SK-N-SH (cell line): Measurements from ENCODE around the gene KMT5C. TPM values are rescaled to one million over a fixed set of nuclear protein-coding genes. Genes with fewer than 3 reads are reported as not detected.

Experiments
- CTCF ChIA-PET: fragments of 300-600, 350-600 bp; formaldehyde crosslinking; extraction: SDS; loops from one replicate; lab custom pipeline; 2021; lab: Yijun Ruan, JAX
- POLR2A ChIA-PET: fragments of 350-600 bp; sonication (Branson Sonifier 250); formaldehyde crosslinking; extraction: SDS; loops from one replicate; lab custom pipeline; 2020; ENCODE audit warnings: antibody characterized with exemption, inconsistent platforms; lab: Yijun Ruan, JAX
- DNase-seq: peaks from one replicate; pipeline ENCODE4 v3.0.0; 2012
- H2AFZ ChIP-seq: fragments of 200-600 bp; sonication (generic); 2 replicates; pipeline ENCODE4 v1.8.1; 2016; ENCODE audit warnings: antibody characterized with exemption, mild to moderate bottlenecking, low read depth
- H3F3A ChIP-seq: fragments of 200-600 bp; sonication (generic); replicated peaks from 2 replicates; pipeline ENCODE3; 2016; ENCODE audit warnings: antibody characterized with exemption, mild to moderate bottlenecking; ENCODE audit not compliant: insufficient read depth
- H3K27ac ChIP-seq, 2 experiments: fragments of 200-500 bp in 1 of 2; fragments of 200-600 bp in 1 of 2; sonication (Bioruptor generic) in 1 of 2; sonication (generic), shearing (Covaris generic) in 1 of 2; 2 replicates each; pipeline versions ENCODE4 v1.5.1 to v1.6.1; 2014 to 2016; ENCODE audit warnings: low read depth in 2 of 2, inconsistent platforms in 1 of 2, low read length in 1 of 2, mild to moderate bottlenecking in 1 of 2, mixed read lengths in 1 of 2
- H3K27me3 ChIP-seq: fragments of 200-600 bp; sonication (generic), shearing (Covaris generic); 2 replicates; pipeline ENCODE4 v1.6.1; 2016; ENCODE audit warnings: mixed run types; ENCODE audit not compliant: insufficient read depth
- H3K36me3 ChIP-seq, 2 experiments: fragments of 200-500 bp in 1 of 2; fragments of 200-600 bp in 1 of 2; sonication (Bioruptor generic) in 1 of 2; sonication (generic) in 1 of 2; replicated peaks in 1 of 2; 2 replicates each; pipeline versions ENCODE3 to v1.5.1; 2014 to 2016; ENCODE audit warnings: low read length in 1 of 2, mild to moderate bottlenecking in 1 of 2; ENCODE audit not compliant: insufficient read depth in 2 of 2, control insufficient read depth in 1 of 2
- H3K4me1 ChIP-seq, 2 experiments: fragments of 200-500 bp in 1 of 2; fragments of 200-600 bp in 1 of 2; sonication (Bioruptor generic) in 1 of 2; sonication (generic), shearing (Covaris generic) in 1 of 2; 2 replicates each; pipeline versions ENCODE4 v1.5.1 to v1.6.1; 2014 to 2016; ENCODE audit warnings: low read depth in 1 of 2, low read length in 1 of 2, mixed run types in 1 of 2; ENCODE audit not compliant: insufficient read depth in 2 of 2, control insufficient read depth in 1 of 2
- H3K4me2 ChIP-seq: fragments of 200-600 bp; sonication (generic), shearing (Covaris generic); 2 replicates; pipeline ENCODE4 v1.6.1; 2017; ENCODE audit warnings: mixed run types
- H3K4me3 ChIP-seq, 2 experiments: fragments of 200-500 bp in 1 of 2; fragments of 200-600 bp in 1 of 2; sonication (Bioruptor generic) in 1 of 2; sonication (generic), shearing (Covaris generic) in 1 of 2; 2 replicates each; pipeline versions ENCODE4 v1.5.1 to v1.8.1; 2014 to 2016; ENCODE audit warnings: low read depth in 2 of 2, inconsistent platforms in 1 of 2, low read length in 1 of 2, mild to moderate bottlenecking in 1 of 2, mixed read lengths in 1 of 2, moderate library complexity in 1 of 2
- H3K79me2 ChIP-seq: fragments of 200-600 bp; sonication (generic); 2 replicates; pipeline ENCODE4 v1.8.1; 2017; ENCODE audit warnings: mild to moderate bottlenecking; ENCODE audit not compliant: insufficient read depth
- H3K9ac ChIP-seq: fragments of 200-600 bp; sonication (generic); 2 replicates; pipeline ENCODE4 v1.6.1; 2017; ENCODE audit warnings: mixed run types
- H3K9me2 ChIP-seq: fragments of 200-600 bp; sonication (generic); 2 replicates; pipeline ENCODE4 v1.6.1; 2017; ENCODE audit warnings: mixed run types
- H3K9me3 ChIP-seq: fragments of 200-600 bp; sonication (generic); 2 replicates; pipeline ENCODE4 v1.6.1; 2017; ENCODE audit warnings: mixed run types, mild to moderate bottlenecking, moderate library complexity
- H4K20me1 ChIP-seq: fragments of 200-600 bp; sonication (generic); 2 replicates; pipeline ENCODE4 v1.6.1; 2017; ENCODE audit warnings: mild to moderate bottlenecking, mixed run types; ENCODE audit not compliant: insufficient read depth
- EP300 ChIP-seq, 2 experiments: IDR thresholded peaks; 2 replicates each; pipeline versions ENCODE4 v1.4.0 to v1.6.1; 2012; ENCODE audit warnings: borderline replicate concordance in 1 of 2, low read depth in 1 of 2, low read length in 1 of 2
- FOSL2 ChIP-seq: IDR thresholded peaks from 2 replicates; pipeline ENCODE4 v1.4.0; 2012; ENCODE audit warnings: low read depth, mild to moderate bottlenecking, moderate library complexity, borderline replicate concordance
- FOXJ3 ChIP-seq: sonication (generic); formaldehyde crosslinking; IDR thresholded peaks from 2 replicates; pipeline ENCODE4 v1.5.1; 2020; ENCODE audit warnings: mild to moderate bottlenecking, missing genetic modification reagents
- FOXM1 ChIP-seq: IDR thresholded peaks from 2 replicates; pipeline ENCODE4 v1.4.0; 2012; ENCODE audit warnings: low read depth, mild to moderate bottlenecking
- GABPA ChIP-seq: IDR thresholded peaks from 2 replicates; pipeline ENCODE4 v1.4.0; 2012; ENCODE audit warnings: low read depth, mild to moderate bottlenecking
- NFIC ChIP-seq: IDR thresholded peaks from 2 replicates; pipeline ENCODE4 v1.4.0; 2012; ENCODE audit warnings: borderline replicate concordance
- POLR2AphosphoS5 ChIP-seq: IDR thresholded peaks from 2 replicates; pipeline ENCODE4 v1.6.1; 2012; ENCODE audit warnings: low read depth, low read length
- RAD21 ChIP-seq: IDR thresholded peaks from 2 replicates; pipeline ENCODE4 v1.6.1; 2012; ENCODE audit warnings: mild to moderate bottlenecking, low read length
- RCOR1 ChIP-seq: fragments of 150-350 bp; IDR thresholded peaks from 2 replicates; pipeline ENCODE4 v1.6.1; 2017; ENCODE audit warnings: antibody characterized with exemption, low read length
- RFX5 ChIP-seq: IDR thresholded peaks from 2 replicates; pipeline ENCODE4 v1.6.1; 2012; ENCODE audit warnings: mild to moderate bottlenecking, improper control_type of control experiment, low read length
- RXRA ChIP-seq: IDR thresholded peaks from 2 replicates; pipeline ENCODE4 v1.4.0; 2012; ENCODE audit warnings: low read depth, mild to moderate bottlenecking, borderline replicate concordance
- TAF1 ChIP-seq: IDR thresholded peaks from 2 replicates; pipeline ENCODE4 v1.6.1; 2012; ENCODE audit warnings: low read depth, mild to moderate bottlenecking, low read length, moderate library complexity, borderline replicate concordance
- TCF12 ChIP-seq: IDR thresholded peaks from 2 replicates; pipeline ENCODE4 v1.4.0; 2012
- TEAD4 ChIP-seq: IDR thresholded peaks from 2 replicates; pipeline ENCODE4 v1.4.0; 2012; ENCODE audit warnings: mild to moderate bottlenecking, borderline replicate concordance; ENCODE audit not compliant: insufficient read depth
- YY1 ChIP-seq: IDR thresholded peaks from 2 replicates; pipeline ENCODE4 v1.4.0; 2012; ENCODE audit warnings: low read depth, mild to moderate bottlenecking
- WGBS: methylation state at CpG from one replicate; pipeline ENCODE4 v1.1.6; 2017; ENCODE audit warnings: low lambda C conversion rate; 5-methylcytosine and 5-hydroxymethylcytosine counted together
- polyA plus RNA-seq, 3 experiments: library from polyadenylated mRNA; depleted of rRNA; stranded (reverse); fragments of >200 nt; gene quantifications; 2 replicates each; pipeline ENCODE4 v1.2.3, GENCODE V29; 2012
- TF ChIP-seq, protein P1 (sequence below): IDR thresholded peaks from 2 replicates; pipeline ENCODE4 v1.4.0; 2012; ENCODE audit warnings: low read depth
- TF ChIP-seq, protein P2 (sequence below): fragments of 150-350 bp; IDR thresholded peaks from 2 replicates; pipeline ENCODE4 v1.6.1; 2017; ENCODE audit warnings: antibody characterized with exemption, low read length, low read depth, borderline replicate concordance
- TF ChIP-seq, protein P3 (sequence below): IDR thresholded peaks from 2 replicates; pipeline ENCODE4; 2012
- TF ChIP-seq, protein P4 (sequence below): fragments of 200-600 bp; sonication (generic); IDR thresholded peaks from 2 replicates; pipeline ENCODE4 v1.6.1; 2017; ENCODE audit warnings: antibody characterized with exemption, mild to moderate bottlenecking, moderate library complexity
- TF ChIP-seq, protein P5 (sequence below): fragments of 150-350 bp; IDR thresholded peaks from 2 replicates; pipeline ENCODE4 v1.6.1; 2016; ENCODE audit warnings: mild to moderate bottlenecking, low read depth, low read length

Gene KMT5C
- polyA plus RNA-seq, 1 of the 3 experiments (the other 2 are of a cell fraction), result 14.0 TPM

DNA sequence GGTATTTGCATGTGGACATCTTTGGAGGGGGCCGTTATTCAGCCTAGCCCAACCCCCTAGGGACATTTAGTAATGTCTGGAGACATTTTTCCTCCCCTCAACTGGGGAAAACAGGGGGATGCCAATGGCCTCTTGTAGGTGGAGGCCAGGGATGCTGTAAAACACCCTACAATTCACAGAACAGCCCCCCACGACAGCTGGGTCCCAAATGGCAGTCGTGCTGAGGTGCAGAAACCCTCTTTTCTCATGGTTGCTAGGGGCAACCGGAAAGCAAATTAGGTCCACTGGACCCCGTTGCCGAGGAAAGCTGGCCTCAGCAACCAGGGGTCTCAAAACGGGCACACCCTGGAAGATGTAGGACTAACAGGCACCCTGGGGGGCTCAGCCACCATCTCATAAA is 29.2 kb upstream of the KMT5C start:
- H3F3A ChIP-seq, result no peaks in the 10 kb centered on the region
- no peak overlapping the region for H3K9ac ChIP-seq
- no peak overlapping the region for H3K4me2 ChIP-seq
- CTCF ChIA-PET, result interaction anchor here (1.0 to 1.2 kb wide), 2 partner anchors 9 to 194 kb away, joined by 3 to 6 read pairs; no protein-coding TSS in a partner anchor
- DNase-seq, result no peak
- 79% methylated on average over 4 of the region's 7 CpGs for WGBS
- POLR2A ChIA-PET, result interaction anchor here (0.8 to 1.5 kb wide), 3 partner anchors 9 to 16 kb away, joined by 3 to 4 read pairs (median 3); no protein-coding TSS in a partner anchor
- H3K36me3 ChIP-seq, result peaks cover 23 to 29% of the 10 kb centered on the region in 2 experiments
- H3K9me2 ChIP-seq, result no peaks in the 10 kb centered on the region
- H3K79me2 ChIP-seq, result no peaks in the 10 kb centered on the region
- no peaks in the 10 kb centered on the region for H3K9me3 ChIP-seq
- no peaks in the 10 kb centered on the region for H3K27me3 ChIP-seq
- H3K4me1 ChIP-seq, result no peaks in the 10 kb centered on the region
- H3K4me3 ChIP-seq, result no peak overlapping the region
- no peak overlapping the region for H3K27ac ChIP-seq
- H2AFZ ChIP-seq, result no peak overlapping the region
- H4K20me1 ChIP-seq, result no peaks in the 10 kb centered on the region
- TF ChIP-seq RAD21 (no peak), TCF12 (no peak), TAF1 (no peak), RCOR1 (no peak), FOXJ3 (CRISPR knock-in tag) (no peak), EP300 (IDR thresholded peaks at IDR 0.05; ENCODE audit: borderline replicate concordance in 1 of 2, low read depth in 1 of 2, low read length in 1 of 2) (no peak), NFIC (no peak), YY1 (no peak), RFX5 (no peak), GABPA (no peak), FOXM1 (no peak), RXRA (no peak), FOSL2 (no peak), TEAD4 (no peak), POLR2AphosphoS5 (no peak)
- TF ChIP-seq, protein P1, sequence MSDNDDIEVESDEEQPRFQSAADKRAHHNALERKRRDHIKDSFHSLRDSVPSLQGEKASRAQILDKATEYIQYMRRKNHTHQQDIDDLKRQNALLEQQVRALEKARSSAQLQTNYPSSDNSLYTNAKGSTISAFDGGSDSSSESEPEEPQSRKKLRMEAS, result no peak
- TF ChIP-seq, protein P2, sequence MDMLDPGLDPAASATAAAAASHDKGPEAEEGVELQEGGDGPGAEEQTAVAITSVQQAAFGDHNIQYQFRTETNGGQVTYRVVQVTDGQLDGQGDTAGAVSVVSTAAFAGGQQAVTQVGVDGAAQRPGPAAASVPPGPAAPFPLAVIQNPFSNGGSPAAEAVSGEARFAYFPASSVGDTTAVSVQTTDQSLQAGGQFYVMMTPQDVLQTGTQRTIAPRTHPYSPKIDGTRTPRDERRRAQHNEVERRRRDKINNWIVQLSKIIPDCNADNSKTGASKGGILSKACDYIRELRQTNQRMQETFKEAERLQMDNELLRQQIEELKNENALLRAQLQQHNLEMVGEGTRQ, result no peak
- TF ChIP-seq, protein P3, sequence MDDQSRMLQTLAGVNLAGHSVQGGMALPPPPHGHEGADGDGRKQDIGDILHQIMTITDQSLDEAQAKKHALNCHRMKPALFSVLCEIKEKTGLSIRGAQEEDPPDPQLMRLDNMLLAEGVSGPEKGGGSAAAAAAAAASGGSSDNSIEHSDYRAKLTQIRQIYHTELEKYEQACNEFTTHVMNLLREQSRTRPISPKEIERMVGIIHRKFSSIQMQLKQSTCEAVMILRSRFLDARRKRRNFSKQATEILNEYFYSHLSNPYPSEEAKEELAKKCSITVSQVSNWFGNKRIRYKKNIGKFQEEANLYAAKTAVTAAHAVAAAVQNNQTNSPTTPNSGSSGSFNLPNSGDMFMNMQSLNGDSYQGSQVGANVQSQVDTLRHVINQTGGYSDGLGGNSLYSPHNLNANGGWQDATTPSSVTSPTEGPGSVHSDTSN, result no peak
- TF ChIP-seq, protein P4, sequence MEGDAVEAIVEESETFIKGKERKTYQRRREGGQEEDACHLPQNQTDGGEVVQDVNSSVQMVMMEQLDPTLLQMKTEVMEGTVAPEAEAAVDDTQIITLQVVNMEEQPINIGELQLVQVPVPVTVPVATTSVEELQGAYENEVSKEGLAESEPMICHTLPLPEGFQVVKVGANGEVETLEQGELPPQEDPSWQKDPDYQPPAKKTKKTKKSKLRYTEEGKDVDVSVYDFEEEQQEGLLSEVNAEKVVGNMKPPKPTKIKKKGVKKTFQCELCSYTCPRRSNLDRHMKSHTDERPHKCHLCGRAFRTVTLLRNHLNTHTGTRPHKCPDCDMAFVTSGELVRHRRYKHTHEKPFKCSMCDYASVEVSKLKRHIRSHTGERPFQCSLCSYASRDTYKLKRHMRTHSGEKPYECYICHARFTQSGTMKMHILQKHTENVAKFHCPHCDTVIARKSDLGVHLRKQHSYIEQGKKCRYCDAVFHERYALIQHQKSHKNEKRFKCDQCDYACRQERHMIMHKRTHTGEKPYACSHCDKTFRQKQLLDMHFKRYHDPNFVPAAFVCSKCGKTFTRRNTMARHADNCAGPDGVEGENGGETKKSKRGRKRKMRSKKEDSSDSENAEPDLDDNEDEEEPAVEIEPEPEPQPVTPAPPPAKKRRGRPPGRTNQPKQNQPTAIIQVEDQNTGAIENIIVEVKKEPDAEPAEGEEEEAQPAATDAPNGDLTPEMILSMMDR, result no peak
- TF ChIP-seq, protein P5, sequence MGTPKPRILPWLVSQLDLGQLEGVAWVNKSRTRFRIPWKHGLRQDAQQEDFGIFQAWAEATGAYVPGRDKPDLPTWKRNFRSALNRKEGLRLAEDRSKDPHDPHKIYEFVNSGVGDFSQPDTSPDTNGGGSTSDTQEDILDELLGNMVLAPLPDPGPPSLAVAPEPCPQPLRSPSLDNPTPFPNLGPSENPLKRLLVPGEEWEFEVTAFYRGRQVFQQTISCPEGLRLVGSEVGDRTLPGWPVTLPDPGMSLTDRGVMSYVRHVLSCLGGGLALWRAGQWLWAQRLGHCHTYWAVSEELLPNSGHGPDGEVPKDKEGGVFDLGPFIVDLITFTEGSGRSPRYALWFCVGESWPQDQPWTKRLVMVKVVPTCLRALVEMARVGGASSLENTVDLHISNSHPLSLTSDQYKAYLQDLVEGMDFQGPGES, result no peak
- TF ChIP-seq, all 33 proteins: peak for 0
